WTC11 (cell line): ENCODE results near the gene SLC51B. TPM values are rescaled to one million over a fixed set of nuclear protein-coding genes. Genes with fewer than 3 reads are reported as not detected.

Experiments used
- AR ChIP-seq: fragments of 250-450 bp; sonication (Bioruptor Pico); IDR thresholded peaks from 2 replicates; pipeline ENCODE4 v1.9.0; 2021; ENCODE audit warnings: mild to moderate bottlenecking
- ARID4B ChIP-seq: sonication (generic); formaldehyde crosslinking; IDR thresholded peaks from 2 replicates; pipeline ENCODE4 v1.8.0; 2023; ENCODE audit warnings: missing genetic modification reagents, mild to moderate bottlenecking, borderline replicate concordance
- ATF6 ChIP-seq: sonication (generic); formaldehyde crosslinking; IDR thresholded peaks from 2 replicates; pipeline ENCODE4 v1.8.1; 2023; ENCODE audit warnings: mild to moderate bottlenecking, missing genetic modification reagents
- CREB1 ChIP-seq: sonication (generic); formaldehyde crosslinking; IDR thresholded peaks from 2 replicates; pipeline ENCODE4 v1.8.0; 2023; ENCODE audit warnings: mild to moderate bottlenecking, missing genetic modification reagents
- E2F5 ChIP-seq: sonication (generic); formaldehyde crosslinking; IDR thresholded peaks from 2 replicates; pipeline ENCODE4 v1.8.1; 2022; ENCODE audit warnings: mild to moderate bottlenecking, moderate library complexity, missing genetic modification reagents
- ELF4 ChIP-seq: sonication (generic); formaldehyde crosslinking; IDR thresholded peaks from 2 replicates; pipeline ENCODE4 v1.8.1; 2022; ENCODE audit warnings: low read depth, mild to moderate bottlenecking, moderate library complexity, missing genetic modification reagents
- EMX1 ChIP-seq: fragments of 250-450 bp; sonication (Bioruptor Pico); IDR thresholded peaks from 2 replicates; pipeline ENCODE4 v1.8.0; 2021; ENCODE audit warnings: mild to moderate bottlenecking
- ESRRA ChIP-seq: sonication (generic); formaldehyde crosslinking; IDR thresholded peaks from 2 replicates; pipeline ENCODE4 v1.8.1; 2022; ENCODE audit warnings: mild to moderate bottlenecking, missing genetic modification reagents, borderline replicate concordance
- HMGXB4 ChIP-seq: sonication (generic); formaldehyde crosslinking; IDR thresholded peaks from 2 replicates; pipeline ENCODE4 v1.8.1; 2023; ENCODE audit warnings: mild to moderate bottlenecking, moderate library complexity, missing genetic modification reagents
- MAX ChIP-seq: sonication (generic); formaldehyde crosslinking; IDR thresholded peaks from 2 replicates; pipeline ENCODE4 v1.8.0; 2022; ENCODE audit warnings: mild to moderate bottlenecking, missing genetic modification reagents
- MXD4 ChIP-seq: fragments of 250-450 bp; sonication (Bioruptor Pico); IDR thresholded peaks from 2 replicates; pipeline ENCODE4 v1.8.0; 2021; ENCODE audit warnings: mild to moderate bottlenecking, moderate library complexity, borderline replicate concordance
- MYBL2 ChIP-seq: sonication (generic); formaldehyde crosslinking; IDR thresholded peaks from 2 replicates; pipeline ENCODE4 v1.8.1; 2023; ENCODE audit warnings: mild to moderate bottlenecking, moderate library complexity, missing genetic modification reagents
- NR2C2 ChIP-seq: sonication (generic); formaldehyde crosslinking; IDR thresholded peaks from 2 replicates; pipeline ENCODE4 v1.8.0; 2022; ENCODE audit warnings: mild to moderate bottlenecking, missing genetic modification reagents
- OVOL2 ChIP-seq: fragments of 250-450 bp; sonication (Bioruptor Pico); IDR thresholded peaks from 2 replicates; pipeline ENCODE4 v1.9.0; 2021; ENCODE audit warnings: mild to moderate bottlenecking, borderline replicate concordance
- RELA ChIP-seq: sonication (generic); formaldehyde crosslinking; IDR thresholded peaks from 2 replicates; pipeline ENCODE4 v1.8.1; 2022; ENCODE audit warnings: missing genetic modification reagents, mild to moderate bottlenecking, borderline replicate concordance
- RORB ChIP-seq: fragments of 250-450 bp; sonication (Bioruptor Pico); IDR thresholded peaks from 2 replicates; pipeline ENCODE4 v1.9.0; 2021; ENCODE audit warnings: mild to moderate bottlenecking
- SOX15 ChIP-seq: fragments of 250-450 bp; sonication (Bioruptor Pico); IDR thresholded peaks from 2 replicates; pipeline ENCODE4 v1.9.0; 2021; ENCODE audit warnings: mild to moderate bottlenecking
- TCF7 ChIP-seq: sonication (generic); formaldehyde crosslinking; IDR thresholded peaks from 2 replicates; pipeline ENCODE4 v1.8.0; 2022; ENCODE audit warnings: mild to moderate bottlenecking, low read depth, missing genetic modification reagents, moderate library complexity
- TEAD1 ChIP-seq: sonication (generic); formaldehyde crosslinking; IDR thresholded peaks from 2 replicates; pipeline ENCODE4 v1.8.0; 2022; ENCODE audit warnings: mild to moderate bottlenecking, missing genetic modification reagents
- TEAD4 ChIP-seq: sonication (generic); formaldehyde crosslinking; IDR thresholded peaks from 2 replicates; pipeline ENCODE4 v1.8.0; 2022; ENCODE audit warnings: mild to moderate bottlenecking, missing genetic modification reagents
- USF1 ChIP-seq: sonication (generic); formaldehyde crosslinking; IDR thresholded peaks from 2 replicates; pipeline ENCODE4 v1.8.0; 2022; ENCODE audit warnings: mild to moderate bottlenecking, missing genetic modification reagents
- ZBTB21 ChIP-seq: sonication (generic); formaldehyde crosslinking; IDR thresholded peaks from 2 replicates; pipeline ENCODE4 v1.8.1; 2023; ENCODE audit warnings: mild to moderate bottlenecking, missing genetic modification reagents, borderline replicate concordance
- ZNF138 ChIP-seq: sonication (generic); formaldehyde crosslinking; conservative IDR thresholded peaks from 2 replicates; pipeline ENCODE4 v1.8.1; 2022; ENCODE audit warnings: mild to moderate bottlenecking, moderate library complexity, missing genetic modification reagents
- ZNF219 ChIP-seq: sonication (generic); formaldehyde crosslinking; IDR thresholded peaks from 2 replicates; pipeline ENCODE4 v1.8.0; 2023; ENCODE audit warnings: missing genetic modification reagents, mild to moderate bottlenecking, borderline replicate concordance
- ZNF263 ChIP-seq: sonication (generic); formaldehyde crosslinking; IDR thresholded peaks from 2 replicates; pipeline ENCODE4 v1.8.1; 2022; ENCODE audit warnings: low read depth, mild to moderate bottlenecking, moderate library complexity, missing genetic modification reagents
- total RNA-seq: library from RNA; stranded (reverse); gene quantifications from 3 replicates; pipeline ENCODE4 v1.2.3, GENCODE V29; 2021

Gene SLC51B
- total RNA-seq, 1 experiment from 2014 or later, result not detected

GRCh38 chr15:65028921-65029735, 16.1 kb upstream of the SLC51B start, which contains the start of gene MTFMT (continued):
- no peak for TF ChIP-seq ATF6 (CRISPR knock-in tag)
- no peak for TF ChIP-seq RELA (CRISPR knock-in tag)
- 0 out of 2 replicates have a peak, but pooled peaks have one; percentile 34 for TF ChIP-seq ARID4B
- 0 out of 2 replicates have a peak, but pooled peaks have one; percentile 46 for TF ChIP-seq ELF4 (CRISPR knock-in tag)
- TF ChIP-seq ZNF138 (CRISPR knock-in tag), result no peak
- no peak for TF ChIP-seq CREB1
- peak; percentile 94 for TF ChIP-seq HMGXB4 (CRISPR knock-in tag)
- TF ChIP-seq USF1, result no peak
- 0 out of 2 replicates have a peak, but pooled peaks have one; percentile 38 for TF ChIP-seq E2F5 (CRISPR knock-in tag)
- no peak for TF ChIP-seq ZNF219 (CRISPR knock-in tag)
- TF ChIP-seq MXD4, result no peak
- no peak for TF ChIP-seq TCF7 (CRISPR knock-in tag)
- TF ChIP-seq ZNF263 (CRISPR knock-in tag), result peak; percentile 86; the same call in 1 of the 2 replicates
- no peak for TF ChIP-seq AR (CRISPR knock-in tag)
- TF ChIP-seq NR2C2 (CRISPR knock-in tag), result no peak
- TF ChIP-seq RORB, result no peak
- TF ChIP-seq TEAD4, result peak; percentile 49; the same call in 1 of the 2 replicates
- 0 out of 2 replicates have a peak, but pooled peaks have one; percentile 11 for TF ChIP-seq ESRRA (CRISPR knock-in tag)
- TF ChIP-seq TEAD1, result 0 out of 2 replicates have a peak, but pooled peaks have one; percentile 26
- TF ChIP-seq SOX15 (CRISPR knock-in tag), result no peak
- no peak for TF ChIP-seq MYBL2 (CRISPR knock-in tag)
- TF ChIP-seq EMX1, result no peak
- no peak for TF ChIP-seq ZBTB21
- no peak for TF ChIP-seq OVOL2 (CRISPR knock-in tag)
- TF ChIP-seq MAX (CRISPR knock-in tag), result peak; percentile 73
